PFSK-1 (cell line): ENCODE measurements around the gene LINGO3.

Experiments used
- FOXP2 ChIP-seq: optimal IDR thresholded peaks from 2 replicates; pipeline ENCODE3; 2011; ENCODE audit warnings: borderline replicate concordance, control low read depth, inconsistent platforms; ENCODE audit not compliant: insufficient read depth; ENCODE audit errors: extremely low read length, extremely low read depth
- POLR2AphosphoS5 ChIP-seq: IDR thresholded peaks from 2 replicates; pipeline ENCODE4 v1.6.1; 2012; ENCODE audit warnings: low read depth, mild to moderate bottlenecking, control low read depth, low read length, moderate library complexity
- REST ChIP-seq, 2 experiments: IDR thresholded peaks; 2 replicates each; pipeline versions ENCODE4 v1.6.1 to v1.8.0; 2011 to 2012; ENCODE audit warnings: low read depth in 2 of 2, low read length in 2 of 2, control low read depth in 1 of 2, inconsistent platforms in 1 of 2, mild to moderate bottlenecking in 1 of 2, moderate library complexity in 1 of 2; ENCODE audit not compliant: insufficient read depth in 1 of 2
- SIN3A ChIP-seq: IDR thresholded peaks from 2 replicates; pipeline ENCODE4 v1.6.1; 2012; ENCODE audit warnings: mild to moderate bottlenecking, low read length, moderate library complexity, borderline replicate concordance; ENCODE audit not compliant: insufficient read depth
- TAF1 ChIP-seq: IDR thresholded peaks from 2 replicates; pipeline ENCODE4 v1.6.1; 2012; ENCODE audit warnings: low read length, control low read depth, borderline replicate concordance; ENCODE audit not compliant: insufficient read depth

Gene LINGO3

GRCh38 chr19:2277138-2277537 lies 30.8 kb downstream of the LINGO3 start:
- TF ChIP-seq TAF1 (no peak), FOXP2 (no peak), POLR2AphosphoS5 (no peak)

- no peak for TF ChIP-seq REST (IDR thresholded peaks at IDR 0.05; ENCODE audit: insufficient read depth in 1 of 2, low read depth in 2 of 2, low read length in 2 of 2)
- TF ChIP-seq POLR2AphosphoS5, result no peak
- TF ChIP-seq SIN3A, result no peak
- TF ChIP-seq FOXP2, result no peak
- no peak for TF ChIP-seq TAF1
These were observed 31.4 kb downstream of the LINGO3 start for GRCh38 chr19:2276429-2276986.

- TF ChIP-seq FOXP2 (no peak), REST (IDR thresholded peaks at IDR 0.05; ENCODE audit: insufficient read depth in 1 of 2, low read depth in 2 of 2, low read length in 2 of 2) (no peak), TAF1 (no peak), POLR2AphosphoS5 (no peak)
These were observed 32.1 kb downstream of the LINGO3 start for GRCh38 chr19:2275588-2276428.

GRCh38 chr19:2274931-2275535 lies 32.9 kb downstream of the LINGO3 start:
- TF ChIP-seq REST (IDR thresholded peaks at IDR 0.05; ENCODE audit: insufficient read depth in 1 of 2, low read depth in 2 of 2, low read length in 2 of 2) (peak; percentile 54 to 76), FOXP2 (no peak)

GRCh38 chr19:2274185-2274711 lies 33.7 kb downstream of the LINGO3 start:
- TF ChIP-seq SIN3A (no peak), FOXP2 (no peak), REST (IDR thresholded peaks at IDR 0.05; ENCODE audit: insufficient read depth in 1 of 2, low read depth in 2 of 2, low read length in 2 of 2) (no peak), TAF1 (no peak)
